PC-9 (cell line): ENCODE measurements around the gene MEF2B. TPM values are rescaled to one million over a fixed set of nuclear protein-coding genes. Genes with fewer than 3 reads are reported as not detected.
"Not testable (repeated sequence)": the region's sequence is repeated elsewhere in the genome, so short reads cannot be mapped to it uniquely, and the experiment has no call there.

Source experiments
- BruUV-seq: library from RNA; stranded (reverse); fragments of 400-500 nt; replicated peaks from 2 replicates; lab custom pipeline; 2021; lab: Mats Ljungman, UMichigan
- CTCF ChIA-PET: fragments of 300-600 bp; sonication (Branson Sonifier 250); formaldehyde crosslinking; loops from one replicate; lab custom pipeline; 2022; ENCODE audit warnings: antibody characterized with exemption; lab: Charles Lee
- POLR2A ChIA-PET: fragments of 300-600 bp; sonication (Branson Sonifier 250); formaldehyde crosslinking; loops from one replicate; lab custom pipeline; 2022; ENCODE audit warnings: antibody characterized with exemption; ENCODE audit not compliant: unreplicated experiment; lab: Charles Lee
- DNase-seq, 2 experiments: peaks; one replicate each; pipeline versions ENCODE4 v3.0.0 to v3.0.0-alpha.2; 2015 to 2022; ENCODE audit warnings: mixed read lengths in 1 of 2
- H2AFZ ChIP-seq: fragments of 200-600 bp; sonication (generic); 2 replicates; pipeline ENCODE4 v1.8.1; 2017; ENCODE audit warnings: antibody characterized with exemption
- H3F3A ChIP-seq: fragments of 200-600 bp; sonication (generic); 2 replicates; pipeline ENCODE4 v1.8.1; 2017; ENCODE audit warnings: antibody characterized with exemption, mild to moderate bottlenecking, low read depth; ENCODE audit not compliant: insufficient read depth
- H3K27ac ChIP-seq: fragments of 200-600 bp; sonication (generic); 2 replicates; pipeline ENCODE4 v1.6.1; 2016; ENCODE audit warnings: mixed run types
- H3K27me3 ChIP-seq: fragments of 200-600 bp; sonication (generic); 2 replicates; pipeline ENCODE4 v1.6.1; 2016; ENCODE audit warnings: low read depth, mixed run types; ENCODE audit not compliant: insufficient read depth
- H3K36me3 ChIP-seq: fragments of 200-600 bp; sonication (generic); 2 replicates; pipeline ENCODE4 v1.6.1; 2016; ENCODE audit warnings: low read depth, mixed run types
- H3K4me1 ChIP-seq: fragments of 200-600 bp; sonication (generic); replicated peaks from 2 replicates; pipeline ENCODE4 v1.6.1; 2016; ENCODE audit warnings: mixed run types; ENCODE audit not compliant: insufficient read depth
- H3K4me2 ChIP-seq: fragments of 200-600 bp; sonication (generic); 2 replicates; pipeline ENCODE4 v1.6.1; 2017; ENCODE audit warnings: mixed run types
- H3K4me3 ChIP-seq: fragments of 200-600 bp; sonication (generic); 2 replicates; pipeline ENCODE4 v1.6.1; 2016; ENCODE audit warnings: mixed run types
- H3K79me2 ChIP-seq: fragments of 200-600 bp; sonication (generic); 2 replicates; pipeline ENCODE4 v1.6.1; 2017; ENCODE audit warnings: low read depth, mixed run types
- H3K9me2 ChIP-seq: fragments of 200-600 bp; sonication (generic); 2 replicates; pipeline ENCODE4 v1.8.1; 2017; ENCODE audit warnings: mild to moderate bottlenecking; ENCODE audit not compliant: insufficient read depth
- H3K9me3 ChIP-seq: fragments of 200-600 bp; sonication (generic); 2 replicates; pipeline ENCODE4 v1.8.1; 2016; ENCODE audit warnings: low read depth; ENCODE audit not compliant: insufficient read depth
- H4K20me1 ChIP-seq: fragments of 200-600 bp; sonication (generic); 2 replicates; pipeline ENCODE4 v1.8.1; 2017; ENCODE audit not compliant: insufficient read depth
- EZH2 ChIP-seq: fragments of 200-600 bp; sonication (generic); IDR thresholded peaks from 2 replicates; pipeline ENCODE4 v1.8.0; 2017; ENCODE audit warnings: antibody characterized with exemption, low read depth
- intact Hi-C: fragments of 100-400 bp; cut with micrococcal nuclease; formaldehyde crosslinking; loops from one replicate; pipeline ENCODE4 v1.10.0; 2022; ENCODE audit not compliant: unreplicated experiment
- total RNA-seq: library from RNA; stranded (reverse); gene quantifications from 2 replicates; pipeline ENCODE4 v1.2.3, GENCODE V29; 2021
- TF ChIP-seq, protein P1 (sequence below): fragments of 200-600 bp; sonication (generic); conservative IDR thresholded peaks from 2 replicates; pipeline ENCODE4 v1.6.1; 2017; ENCODE audit warnings: mixed run types, antibody characterized with exemption, mild to moderate bottlenecking, moderate library complexity

Gene MEF2B
- total RNA-seq, 1 experiment from 2014 or later: 1.8 TPM

DNA sequence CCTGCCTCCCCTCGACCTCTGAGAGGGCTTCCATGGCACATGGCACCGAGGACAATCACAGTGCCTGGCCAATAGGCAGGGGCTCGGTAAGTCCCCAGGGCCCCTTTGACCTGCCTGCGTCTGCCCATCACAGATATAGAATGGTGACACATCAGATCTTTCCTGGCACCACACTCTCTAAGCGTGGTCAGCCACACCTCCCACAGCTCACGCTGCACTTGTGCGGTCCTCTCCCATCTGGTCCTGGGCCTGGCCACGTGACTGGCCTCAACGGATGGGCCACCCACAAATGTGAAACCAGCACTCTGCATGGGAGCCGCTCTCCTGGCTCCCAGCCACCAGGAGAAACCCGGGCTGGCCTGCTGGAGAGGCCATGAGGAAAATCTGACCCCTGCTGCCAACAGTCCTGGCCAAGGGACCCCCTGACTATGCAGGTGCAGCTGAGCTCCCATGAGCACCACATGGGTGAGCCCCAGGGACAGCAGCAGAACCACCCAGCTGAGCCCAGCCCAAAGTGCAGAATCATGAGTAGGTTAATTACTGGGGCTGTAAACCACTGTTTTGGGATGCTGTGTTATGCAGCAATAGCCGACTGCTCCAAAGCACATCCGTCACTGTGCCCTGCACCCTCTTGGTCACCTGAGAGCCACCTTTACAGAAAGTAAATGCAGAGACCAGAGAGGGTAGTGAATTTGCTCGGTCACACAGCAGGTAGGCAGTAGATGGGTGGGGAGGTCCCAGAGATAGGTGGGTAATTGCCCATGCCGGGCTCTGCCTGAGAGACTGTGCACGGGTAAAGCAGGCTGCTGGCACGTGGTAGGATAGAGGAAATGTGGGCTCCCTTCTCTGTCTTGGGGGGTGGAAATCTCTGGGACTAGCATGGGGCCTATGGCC lies 9.7 kb upstream of the MEF2B start:
- H3K4me1 ChIP-seq: no peaks in the 10 kb centered on the region
- H3K27ac ChIP-seq: no peak overlapping the region
- no peak overlapping the region for H3K4me3 ChIP-seq
- TF ChIP-seq, protein P1, sequence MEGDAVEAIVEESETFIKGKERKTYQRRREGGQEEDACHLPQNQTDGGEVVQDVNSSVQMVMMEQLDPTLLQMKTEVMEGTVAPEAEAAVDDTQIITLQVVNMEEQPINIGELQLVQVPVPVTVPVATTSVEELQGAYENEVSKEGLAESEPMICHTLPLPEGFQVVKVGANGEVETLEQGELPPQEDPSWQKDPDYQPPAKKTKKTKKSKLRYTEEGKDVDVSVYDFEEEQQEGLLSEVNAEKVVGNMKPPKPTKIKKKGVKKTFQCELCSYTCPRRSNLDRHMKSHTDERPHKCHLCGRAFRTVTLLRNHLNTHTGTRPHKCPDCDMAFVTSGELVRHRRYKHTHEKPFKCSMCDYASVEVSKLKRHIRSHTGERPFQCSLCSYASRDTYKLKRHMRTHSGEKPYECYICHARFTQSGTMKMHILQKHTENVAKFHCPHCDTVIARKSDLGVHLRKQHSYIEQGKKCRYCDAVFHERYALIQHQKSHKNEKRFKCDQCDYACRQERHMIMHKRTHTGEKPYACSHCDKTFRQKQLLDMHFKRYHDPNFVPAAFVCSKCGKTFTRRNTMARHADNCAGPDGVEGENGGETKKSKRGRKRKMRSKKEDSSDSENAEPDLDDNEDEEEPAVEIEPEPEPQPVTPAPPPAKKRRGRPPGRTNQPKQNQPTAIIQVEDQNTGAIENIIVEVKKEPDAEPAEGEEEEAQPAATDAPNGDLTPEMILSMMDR: no peak
- no peak for TF ChIP-seq EZH2
- no peaks in the 10 kb centered on the region for H3K9me3 ChIP-seq
- POLR2A ChIA-PET: no interaction called here
- no peaks in the 10 kb centered on the region; the same call in 1 of the 2 replicates for H4K20me1 ChIP-seq
- BruUV-seq: no TSS peak
- no peak overlapping the region for H2AFZ ChIP-seq
- CTCF ChIA-PET: interaction anchor here (0.5 kb wide), 1 partner anchor 14 kb away, joined by 3 read pairs; no protein-coding TSS in a partner anchor
- no peaks in the 10 kb centered on the region; the same call in 1 of the 2 replicates for H3K79me2 ChIP-seq
- intact Hi-C loops: no loop called here
- no peak overlapping the region for H3K4me2 ChIP-seq
- H3K27me3 ChIP-seq: no peaks in the 10 kb centered on the region
- no peaks in the 10 kb centered on the region for H3K9me2 ChIP-seq
- no peak for DNase-seq
- peaks cover 27% of the 10 kb centered on the region; the same call in 1 of the 2 replicates for H3F3A ChIP-seq
- no peaks in the 10 kb centered on the region; the same call in 1 of the 2 replicates for H3K36me3 ChIP-seq

DNA sequence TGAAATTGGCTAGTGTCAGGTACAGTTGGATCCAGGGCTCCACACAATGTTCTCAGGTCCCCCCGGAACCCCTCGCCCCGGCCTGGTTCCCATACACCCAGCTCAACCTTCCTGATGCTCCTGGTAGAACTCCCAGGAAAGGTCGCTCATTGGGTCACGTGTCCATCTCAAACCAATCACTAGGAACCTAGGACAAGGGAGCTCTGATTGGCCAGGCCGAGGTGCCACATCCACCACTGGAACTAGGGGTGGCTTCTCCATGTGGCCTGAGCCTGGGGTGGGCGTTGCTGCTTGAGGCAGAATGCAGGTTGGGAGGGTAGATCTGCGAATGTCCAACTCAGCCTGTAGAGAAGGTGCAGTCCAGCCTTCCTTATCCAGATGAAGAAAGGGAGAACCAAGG lies 6.9 kb upstream of the MEF2B start:
- Histone ChIP-seq H3K27me3 (no peaks in the 10 kb centered on the region), H2AFZ (no peak overlapping the region), H3F3A (peaks cover 34% of the 10 kb centered on the region; the same call in 1 of the 2 replicates), H3K79me2 (no peaks in the 10 kb centered on the region), H3K9me2 (no peaks in the 10 kb centered on the region), H3K36me3 (no peaks in the 10 kb centered on the region; the same call in 1 of the 2 replicates), H3K4me3 (no peak overlapping the region), H4K20me1 (no peaks in the 10 kb centered on the region), H3K4me1 (peaks cover 7% of the 10 kb centered on the region), H3K27ac (no peak overlapping the region), H3K9me3 (no peaks in the 10 kb centered on the region), H3K4me2 (no peak overlapping the region)
- no TSS peak for BruUV-seq
- TF ChIP-seq, protein P1: no peak
- TF ChIP-seq EZH2: no peak
- DNase-seq: no peak
- ChIA-PET POLR2A (interaction anchor here (0.7 kb wide), 1 partner anchor 14 kb away, joined by 4 read pairs; no protein-coding TSS in a partner anchor), CTCF (interaction anchor here (0.6 kb wide), 1 partner anchor 30 kb away, joined by 3 read pairs; no protein-coding TSS in a partner anchor)
- intact Hi-C loops: no loop called here

DNA sequence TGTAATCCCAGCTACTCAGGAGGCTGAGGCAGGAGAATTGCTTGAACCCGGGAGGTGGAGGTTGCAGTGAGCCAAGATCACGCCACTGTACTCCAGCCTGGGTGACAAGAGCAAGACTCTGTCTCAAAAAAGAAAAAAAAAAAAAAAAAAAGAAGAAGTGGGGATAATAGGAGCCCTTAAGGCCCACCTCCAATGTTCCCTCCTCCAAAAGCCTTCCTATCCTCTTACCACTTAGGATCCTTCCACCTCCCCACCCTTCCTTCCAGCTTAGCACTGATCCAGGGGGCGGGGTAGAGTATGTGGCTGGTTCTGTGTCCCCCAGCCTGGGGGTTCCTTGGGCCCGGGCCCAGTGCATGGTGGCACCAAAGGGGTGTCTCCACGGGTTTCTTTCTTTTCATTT lies 3.2 kb upstream of the MEF2B start:
- H3K4me1 ChIP-seq, H3K27me3 ChIP-seq, H2AFZ ChIP-seq, H3K79me2 ChIP-seq, DNase-seq, H3K4me2 ChIP-seq, CTCF ChIA-PET, H3K9me2 ChIP-seq, intact Hi-C loops, H3K36me3 ChIP-seq, POLR2A ChIA-PET, H3K4me3 ChIP-seq, H3K27ac ChIP-seq, H4K20me1 ChIP-seq, BruUV-seq, H3K9me3 ChIP-seq: not testable (repeated sequence)
- H3F3A ChIP-seq: peaks cover 31% of the 10 kb centered on the region; the same call in 1 of the 2 replicates
